ENCODE results near the gene ZNF653. TPM values are rescaled to one million over a fixed set of nuclear protein-coding genes. Genes with fewer than 3 reads are reported as not detected.

ZNF653 gene
- total RNA-seq, 1 donor, result 2.9 TPM

DNA sequence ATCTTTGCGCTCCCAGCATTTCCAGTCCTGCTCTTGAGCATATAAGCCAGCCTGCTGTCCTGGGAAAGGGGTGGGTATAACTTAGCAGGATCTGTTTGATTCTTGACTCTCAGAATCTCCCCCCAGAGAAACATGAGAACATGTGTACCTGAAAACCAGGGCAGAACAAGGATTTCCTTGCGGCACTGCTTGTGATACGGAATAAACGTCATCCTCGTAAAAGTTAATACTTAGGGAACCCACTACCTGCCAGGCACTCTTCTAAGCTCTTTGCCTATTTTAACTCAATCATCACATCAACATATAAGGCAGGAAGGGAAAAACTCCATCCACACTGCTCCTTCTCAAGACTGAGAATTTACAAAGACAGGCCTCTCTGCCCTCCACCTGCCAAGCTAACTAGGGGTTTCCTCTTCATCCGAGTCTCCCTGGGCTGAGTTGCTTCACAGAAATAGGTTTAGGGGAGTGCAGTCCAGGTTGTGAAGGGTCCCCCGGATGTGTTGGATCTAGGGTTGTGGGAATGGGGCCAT, 1.1 kb downstream of the ZNF653 start:
- TF ChIP-seq, protein P1, sequence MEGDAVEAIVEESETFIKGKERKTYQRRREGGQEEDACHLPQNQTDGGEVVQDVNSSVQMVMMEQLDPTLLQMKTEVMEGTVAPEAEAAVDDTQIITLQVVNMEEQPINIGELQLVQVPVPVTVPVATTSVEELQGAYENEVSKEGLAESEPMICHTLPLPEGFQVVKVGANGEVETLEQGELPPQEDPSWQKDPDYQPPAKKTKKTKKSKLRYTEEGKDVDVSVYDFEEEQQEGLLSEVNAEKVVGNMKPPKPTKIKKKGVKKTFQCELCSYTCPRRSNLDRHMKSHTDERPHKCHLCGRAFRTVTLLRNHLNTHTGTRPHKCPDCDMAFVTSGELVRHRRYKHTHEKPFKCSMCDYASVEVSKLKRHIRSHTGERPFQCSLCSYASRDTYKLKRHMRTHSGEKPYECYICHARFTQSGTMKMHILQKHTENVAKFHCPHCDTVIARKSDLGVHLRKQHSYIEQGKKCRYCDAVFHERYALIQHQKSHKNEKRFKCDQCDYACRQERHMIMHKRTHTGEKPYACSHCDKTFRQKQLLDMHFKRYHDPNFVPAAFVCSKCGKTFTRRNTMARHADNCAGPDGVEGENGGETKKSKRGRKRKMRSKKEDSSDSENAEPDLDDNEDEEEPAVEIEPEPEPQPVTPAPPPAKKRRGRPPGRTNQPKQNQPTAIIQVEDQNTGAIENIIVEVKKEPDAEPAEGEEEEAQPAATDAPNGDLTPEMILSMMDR (IDR thresholded peaks at IDR 0.05; ENCODE audit: extremely low read depth, low read depth, low read length), result no peak
- Histone ChIP-seq H3K4me1 (ENCODE audit: insufficient read depth, low read length) (peaks cover 6% of the 10 kb centered on the region), H3K4me3 (ENCODE audit: insufficient read depth, low read length) (peak overlapping the region; percentile 88)

DNA sequence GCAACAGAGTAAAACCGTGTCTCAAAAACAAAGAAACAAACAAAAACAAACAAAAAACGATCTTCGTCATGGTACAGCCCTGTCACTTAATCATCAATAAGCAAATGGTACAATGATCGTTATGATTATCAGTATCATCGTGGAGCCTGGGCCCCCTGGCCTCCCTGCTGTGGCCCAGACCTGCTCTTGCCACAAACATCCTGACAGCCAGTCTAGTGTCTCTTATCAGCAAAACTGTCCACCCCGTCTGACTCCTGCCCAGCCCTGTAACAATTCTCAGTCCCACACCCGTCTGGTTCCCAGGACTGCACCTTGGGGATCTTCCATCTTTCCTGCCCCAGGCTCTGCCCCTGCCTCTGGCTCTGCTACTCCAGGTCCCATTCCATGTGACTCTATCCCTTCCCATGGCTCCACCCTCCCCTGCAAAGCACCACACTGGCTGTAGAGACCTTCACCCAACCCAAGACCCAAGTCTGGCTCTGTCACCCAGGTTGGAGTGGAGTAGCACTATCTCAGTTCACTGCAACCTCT, 5.7 kb downstream of the ZNF653 start:
- Histone ChIP-seq H3K4me1 (ENCODE audit: insufficient read depth, low read length) (peaks cover 5% of the 10 kb centered on the region), H3K4me2 (ENCODE audit: insufficient read depth, low read length) (no peak overlapping the region), H3K36me3 (ENCODE audit: insufficient read depth, low read length) (peaks cover 2% of the 10 kb centered on the region), H3K27me3 (ENCODE audit: insufficient read depth, low read length) (no peaks in the 10 kb centered on the region), H3K4me3 (ENCODE audit: insufficient read depth, low read length) (no peak overlapping the region), H3K27ac (ENCODE audit: low read depth, low read length) (no peak overlapping the region), H3K79me2 (ENCODE audit: insufficient read depth, low read length) (no peaks in the 10 kb centered on the region), H2AFZ (ENCODE audit: low read length) (no peak overlapping the region), H4K20me1 (ENCODE audit: insufficient read depth, low read length) (peaks cover 2% of the 10 kb centered on the region), H3K9me3 (ENCODE audit: low read depth, low read length) (no peaks in the 10 kb centered on the region)
- TF ChIP-seq, protein P1 (IDR thresholded peaks at IDR 0.05; ENCODE audit: extremely low read depth, low read depth, low read length), result no peak
- peak; percentile 70 for DNase-seq (ENCODE audit: insufficient read length, low spot score, missing footprints)

More for the DNA sequence above, 1.1 kb downstream of the ZNF653 start:
- Histone ChIP-seq H3K27ac (ENCODE audit: low read depth, low read length) (no peak overlapping the region), H3K27me3 (ENCODE audit: insufficient read depth, low read length) (no peaks in the 10 kb centered on the region), H4K20me1 (ENCODE audit: insufficient read depth, low read length) (peaks cover 2% of the 10 kb centered on the region), H3K9me3 (ENCODE audit: low read depth, low read length) (no peaks in the 10 kb centered on the region), H3K79me2 (ENCODE audit: insufficient read depth, low read length) (no peaks in the 10 kb centered on the region), H3K4me2 (ENCODE audit: insufficient read depth, low read length) (peak overlapping the region; percentile 94), H3K36me3 (ENCODE audit: insufficient read depth, low read length) (no peaks in the 10 kb centered on the region), H2AFZ (ENCODE audit: low read length) (peak overlapping the region; percentile 58)
- DNase-seq (ENCODE audit: insufficient read length, low spot score, missing footprints), result peak; percentile 80

DNA sequence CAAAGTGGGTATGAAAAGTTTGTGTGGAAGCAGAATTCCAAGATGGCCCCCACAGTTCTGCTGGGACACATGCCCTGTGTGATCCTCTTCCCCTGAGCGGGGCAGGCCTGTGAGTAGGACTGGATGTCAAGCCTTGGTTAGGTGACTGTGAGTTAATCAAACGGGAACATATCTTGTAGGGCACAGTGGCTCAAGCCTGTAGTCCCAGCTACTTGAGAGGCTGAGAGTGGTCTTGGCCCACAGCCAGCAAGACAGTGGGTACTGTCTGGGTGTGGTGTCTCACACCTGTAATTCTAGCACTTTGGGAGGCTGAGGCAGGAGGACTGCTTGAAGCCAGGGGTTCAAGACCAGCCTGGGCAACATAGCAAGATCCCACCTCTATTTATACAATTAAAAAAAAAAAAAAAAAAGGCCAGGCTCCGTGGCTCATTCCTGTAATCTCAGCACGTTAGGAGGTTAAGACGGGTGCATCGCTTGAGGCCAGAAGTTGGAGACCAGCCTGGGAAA, 6.4 kb downstream of the ZNF653 start:
- TF ChIP-seq, protein P1 (IDR thresholded peaks at IDR 0.05; ENCODE audit: extremely low read depth, low read depth, low read length), result no peak
- H4K20me1 ChIP-seq (ENCODE audit: insufficient read depth, low read length), result peaks cover 2% of the 10 kb centered on the region
- H2AFZ ChIP-seq (ENCODE audit: low read length), result no peak overlapping the region

DNA sequence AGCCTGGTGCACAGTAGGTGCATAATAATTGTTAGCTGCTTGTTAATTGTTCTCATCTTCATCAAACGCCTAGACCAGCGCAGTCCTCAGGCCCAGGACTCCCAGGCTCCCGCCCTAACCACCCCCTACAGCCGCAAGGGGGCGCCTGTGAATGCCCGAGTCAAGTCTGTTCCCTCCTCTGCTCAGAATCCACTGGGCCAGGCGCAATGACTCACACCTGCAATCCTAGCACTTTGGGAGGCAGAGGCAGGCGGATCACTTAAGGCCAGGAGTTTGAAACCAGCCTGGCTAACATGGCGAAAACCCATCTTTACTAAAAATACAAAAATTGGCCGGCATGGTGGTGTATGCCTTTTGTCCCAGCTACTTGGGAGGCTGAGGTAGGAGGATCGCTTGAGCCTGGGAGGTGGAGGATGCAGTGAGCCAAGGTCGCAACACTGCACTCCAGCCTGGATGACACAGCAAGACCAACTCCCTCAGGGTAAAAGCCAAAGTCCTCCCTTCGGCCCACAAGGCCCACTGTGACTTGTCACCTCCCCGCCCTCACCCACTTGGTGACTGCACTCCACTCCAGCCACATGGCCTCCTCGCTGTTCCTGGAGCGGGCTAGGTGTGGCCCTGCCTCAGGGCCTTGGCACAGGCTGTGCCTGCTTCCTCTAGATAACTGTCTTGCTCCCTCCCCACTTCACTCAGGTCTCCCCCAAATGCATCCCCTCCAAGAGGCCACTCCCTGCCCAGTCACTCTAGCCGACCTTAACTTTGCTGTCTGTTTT, 9.1 kb downstream of the ZNF653 start:
- Histone ChIP-seq H3K9me3 (ENCODE audit: low read depth, low read length) (no peaks in the 10 kb centered on the region), H2AFZ (ENCODE audit: low read length) (no peak overlapping the region), H3K36me3 (ENCODE audit: insufficient read depth, low read length) (peaks cover 2% of the 10 kb centered on the region), H4K20me1 (ENCODE audit: insufficient read depth, low read length) (peaks cover 2% of the 10 kb centered on the region), H3K4me2 (ENCODE audit: insufficient read depth, low read length) (no peak overlapping the region), H3K27me3 (ENCODE audit: insufficient read depth, low read length) (no peaks in the 10 kb centered on the region), H3K27ac (ENCODE audit: low read depth, low read length) (peak overlapping the region; percentile 51), H3K79me2 (ENCODE audit: insufficient read depth, low read length) (no peaks in the 10 kb centered on the region), H3K4me1 (ENCODE audit: insufficient read depth, low read length) (peaks cover 5% of the 10 kb centered on the region), H3K4me3 (ENCODE audit: insufficient read depth, low read length) (no peak overlapping the region)
- DNase-seq (ENCODE audit: insufficient read length, low spot score, missing footprints), result peak; percentile 98
- TF ChIP-seq, protein P1 (IDR thresholded peaks at IDR 0.05; ENCODE audit: extremely low read depth, low read depth, low read length), result peak; percentile 82

More for the DNA sequence above, 6.4 kb downstream of the ZNF653 start:
- Histone ChIP-seq H3K4me2 (ENCODE audit: insufficient read depth, low read length) (no peak overlapping the region), H3K27me3 (ENCODE audit: insufficient read depth, low read length) (no peaks in the 10 kb centered on the region), H3K27ac (ENCODE audit: low read depth, low read length) (no peak overlapping the region), H3K4me3 (ENCODE audit: insufficient read depth, low read length) (no peak overlapping the region), H3K9me3 (ENCODE audit: low read depth, low read length) (no peaks in the 10 kb centered on the region), H3K4me1 (ENCODE audit: insufficient read depth, low read length) (peaks cover 5% of the 10 kb centered on the region), H3K36me3 (ENCODE audit: insufficient read depth, low read length) (peaks cover 2% of the 10 kb centered on the region), H3K79me2 (ENCODE audit: insufficient read depth, low read length) (no peaks in the 10 kb centered on the region)
- no peak for DNase-seq (ENCODE audit: insufficient read length, low spot score, missing footprints)
